HepG2 (cell line): ENCODE data around the gene THADA. TPM values are rescaled to one million over a fixed set of nuclear protein-coding genes. Genes with fewer than 3 reads are reported as not detected.
A peak's percentile ranks its signal among the peaks of the same experiment; 100 is the strongest.

Experiments used
- CBX1 ChIP-seq: IDR thresholded peaks from one replicate; pipeline ENCODE4 v1.6.1; 2016; ENCODE audit warnings: antibody characterized with exemption, low read depth
- CREM ChIP-seq, 2 experiments: sonication (generic) in 1 of 2; formaldehyde crosslinking in 1 of 2; IDR thresholded peaks; 2 replicates each; pipeline versions ENCODE4 v1.4.0 to v1.6.1; 2016 to 2020; ENCODE audit warnings: antibody characterized with exemption in 1 of 2, mild to moderate bottlenecking in 1 of 2, missing genetic modification reagents in 1 of 2
- E2F5 ChIP-seq: sonication (generic); formaldehyde crosslinking; conservative IDR thresholded peaks from 2 replicates; pipeline ENCODE4 v1.4.0; 2020; ENCODE audit warnings: missing genetic modification reagents
- FOXP1 ChIP-seq, 2 experiments: fragments of 450-650 bp in 1 of 2; IDR thresholded peaks; 2 replicates each; pipeline ENCODE4 v1.6.1; 2017 to 2018; ENCODE audit warnings: antibody characterized with exemption in 1 of 2
- GTF2F1 ChIP-seq: fragments of 150-350 bp; IDR thresholded peaks from 2 replicates; pipeline ENCODE4 v1.6.1; 2014; ENCODE audit warnings: low read length
- GTF3A ChIP-seq: sonication (generic); formaldehyde crosslinking; conservative IDR thresholded peaks from 2 replicates; pipeline ENCODE4 v1.4.0; 2020; ENCODE audit warnings: mild to moderate bottlenecking, missing genetic modification reagents
- GZF1 ChIP-seq: sonication (generic); formaldehyde crosslinking; IDR thresholded peaks from 2 replicates; pipeline ENCODE4 v1.5.1; 2020; ENCODE audit warnings: mild to moderate bottlenecking, missing genetic modification reagents
- HMG20B ChIP-seq: conservative IDR thresholded peaks from 2 replicates; pipeline ENCODE4 v1.6.1; 2016; ENCODE audit warnings: missing genetic modification reagents, missing compliant biosample characterization
- KLF9 ChIP-seq: IDR thresholded peaks from 2 replicates; pipeline ENCODE4 v1.6.1; 2016; ENCODE audit warnings: low read depth
- RBFOX2 ChIP-seq: fragments of 200-400 bp; formaldehyde crosslinking; IDR thresholded peaks from 2 replicates; pipeline ENCODE4 v1.6.1; 2017; ENCODE audit warnings: low read depth, mild to moderate bottlenecking, low read length
- REXO4 ChIP-seq: sonication (generic); formaldehyde crosslinking; IDR thresholded peaks from 2 replicates; pipeline ENCODE4 v1.8.0; 2022; ENCODE audit warnings: missing genetic modification reagents, mild to moderate bottlenecking, borderline replicate concordance
- SOX5 ChIP-seq: IDR thresholded peaks from 2 replicates; pipeline ENCODE4 v1.6.1; 2016; ENCODE audit warnings: borderline replicate concordance
- TAF15 ChIP-seq: fragments of 200-400 bp; formaldehyde crosslinking; IDR thresholded peaks from one replicate; pipeline ENCODE4 v1.6.1; 2018; ENCODE audit warnings: mild to moderate bottlenecking, low read depth, low read length; ENCODE audit not compliant: poor library complexity, severe bottlenecking
- ZC3H4 ChIP-seq: sonication (generic); formaldehyde crosslinking; IDR thresholded peaks from 2 replicates; pipeline ENCODE4 v1.4.0; 2020; ENCODE audit warnings: missing genetic modification reagents, borderline replicate concordance
- ZNF335 ChIP-seq: sonication (generic); formaldehyde crosslinking; IDR thresholded peaks from 2 replicates; pipeline ENCODE4 v1.4.0; 2020; ENCODE audit warnings: missing genetic modification reagents
- ZNF430 ChIP-seq: sonication (generic); formaldehyde crosslinking; IDR thresholded peaks from 2 replicates; pipeline ENCODE4 v1.9.0; 2021; ENCODE audit warnings: mild to moderate bottlenecking, missing genetic modification reagents
- ZNF7 ChIP-seq: IDR thresholded peaks from 2 replicates; pipeline ENCODE4 v1.6.1; 2016; ENCODE audit warnings: missing biosample characterization, missing genetic modification reagents
- polyA plus RNA-seq, 8 experiments: library from polyadenylated mRNA; depleted of rRNA in 3 of 8; stranded (reverse) in 7 of 8; unstranded in 1 of 8; fragments of >200 nt; fragmentation: Illumina TruSeq in 4 of 8; extraction: Trizol in 4 of 8; gene quantifications; 2 replicates each; pipeline versions ENCODE4 v1.2.1 to v1.2.3, GENCODE V29; 2011 to 2016; ENCODE audit warnings: low read depth in 4 of 8, missing spikeins in 1 of 8, mixed read lengths in 1 of 8; ENCODE audit not compliant: insufficient read depth in 1 of 8
- total RNA-seq, 5 experiments: library from RNA; depleted of rRNA; stranded (reverse); fragments of >200 nt; fragmentation: Illumina TruSeq; extraction: Trizol; gene quantifications; 2 replicates each; pipeline ENCODE4 v1.2.3, GENCODE V29; 2016; ENCODE audit warnings: low read depth in 1 of 5
- TF ChIP-seq, protein P1 (sequence below): sonication (generic); formaldehyde crosslinking; IDR thresholded peaks from 2 replicates; pipeline ENCODE4 v1.5.0; 2020; ENCODE audit warnings: missing genetic modification reagents
- TF ChIP-seq, protein P2 (sequence below): sonication (generic); formaldehyde crosslinking; IDR thresholded peaks from 2 replicates; pipeline ENCODE4 v1.5.1; 2020; ENCODE audit warnings: mild to moderate bottlenecking, missing genetic modification reagents
- TF ChIP-seq, protein P3 (sequence below), 2 experiments: sonication (generic) in 1 of 2; formaldehyde crosslinking in 1 of 2; IDR thresholded peaks; 2 replicates each; pipeline versions ENCODE4 v1.4.0 to v1.6.1; 2016 to 2020; ENCODE audit warnings: borderline replicate concordance in 1 of 2, low read depth in 1 of 2, mild to moderate bottlenecking in 1 of 2, missing genetic modification reagents in 1 of 2

Gene THADA
- total and polyA plus RNA-seq, 2 of the 13 experiments (the other 11 are each of a cell fraction or from before 2014, with no cell fraction given) = 12.7 to 21.7 TPM

DNA sequence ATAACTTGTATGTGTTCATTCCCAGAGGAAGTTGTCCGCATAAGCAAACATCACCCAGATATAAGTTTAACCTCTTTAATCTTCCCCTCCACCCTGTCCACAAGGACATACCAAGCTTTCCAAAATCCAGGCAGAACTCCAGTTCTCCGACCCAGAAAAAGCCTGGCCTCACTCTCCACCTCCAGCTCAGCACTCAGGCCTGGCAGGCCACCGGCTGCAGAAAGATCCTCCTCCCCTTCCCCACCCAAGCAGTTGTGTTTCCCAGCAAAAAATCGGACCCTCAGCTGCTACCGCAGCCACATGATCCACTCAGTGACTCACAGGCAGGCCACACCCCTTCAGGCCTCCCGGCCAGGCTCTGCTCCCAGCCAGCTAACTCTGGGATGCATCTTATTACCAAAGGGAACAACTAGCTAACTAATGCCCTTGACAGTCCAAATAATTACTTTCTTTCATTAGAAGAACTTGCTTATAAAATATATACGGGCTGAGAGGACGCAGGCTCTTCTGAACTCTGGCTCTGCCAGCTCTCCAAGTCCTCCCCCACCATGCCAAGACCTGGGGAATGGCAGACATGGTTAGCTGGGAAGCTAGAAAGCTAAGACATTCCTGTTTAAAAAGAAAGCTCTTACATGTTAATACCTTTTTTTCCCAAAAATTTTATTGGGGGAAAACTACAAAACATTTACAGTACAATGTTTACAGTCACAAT lies 373.9 kb downstream of the THADA start (continued):
- no peak for TF ChIP-seq E2F5 (CRISPR knock-in tag)
- TF ChIP-seq TAF15 = peak; percentile 79
- peak; percentile 66 for TF ChIP-seq RBFOX2
- no peak for TF ChIP-seq CREM (IDR thresholded peaks at IDR 0.05)
- TF ChIP-seq CREM (CRISPR knock-in tag; IDR thresholded peaks at IDR 0.05) = no peak
- TF ChIP-seq CBX1 = peak; percentile 69
- TF ChIP-seq FOXP1 (IDR thresholded peaks at IDR 0.05) = no peak
- TF ChIP-seq FOXP1 (CRISPR knock-in tag; IDR thresholded peaks at IDR 0.05) = peak; percentile 61
- no peak for TF ChIP-seq HMG20B
- no peak for TF ChIP-seq GTF3A
- TF ChIP-seq, protein P1, sequence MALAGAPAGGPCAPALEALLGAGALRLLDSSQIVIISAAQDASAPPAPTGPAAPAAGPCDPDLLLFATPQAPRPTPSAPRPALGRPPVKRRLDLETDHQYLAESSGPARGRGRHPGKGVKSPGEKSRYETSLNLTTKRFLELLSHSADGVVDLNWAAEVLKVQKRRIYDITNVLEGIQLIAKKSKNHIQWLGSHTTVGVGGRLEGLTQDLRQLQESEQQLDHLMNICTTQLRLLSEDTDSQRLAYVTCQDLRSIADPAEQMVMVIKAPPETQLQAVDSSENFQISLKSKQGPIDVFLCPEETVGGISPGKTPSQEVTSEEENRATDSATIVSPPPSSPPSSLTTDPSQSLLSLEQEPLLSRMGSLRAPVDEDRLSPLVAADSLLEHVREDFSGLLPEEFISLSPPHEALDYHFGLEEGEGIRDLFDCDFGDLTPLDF = no peak
- TF ChIP-seq GZF1 (CRISPR knock-in tag) = peak; percentile 86; the same call in 1 of the 2 replicates
- TF ChIP-seq GTF2F1 = no peak
- TF ChIP-seq REXO4 (CRISPR knock-in tag) = no peak
- TF ChIP-seq, protein P2, sequence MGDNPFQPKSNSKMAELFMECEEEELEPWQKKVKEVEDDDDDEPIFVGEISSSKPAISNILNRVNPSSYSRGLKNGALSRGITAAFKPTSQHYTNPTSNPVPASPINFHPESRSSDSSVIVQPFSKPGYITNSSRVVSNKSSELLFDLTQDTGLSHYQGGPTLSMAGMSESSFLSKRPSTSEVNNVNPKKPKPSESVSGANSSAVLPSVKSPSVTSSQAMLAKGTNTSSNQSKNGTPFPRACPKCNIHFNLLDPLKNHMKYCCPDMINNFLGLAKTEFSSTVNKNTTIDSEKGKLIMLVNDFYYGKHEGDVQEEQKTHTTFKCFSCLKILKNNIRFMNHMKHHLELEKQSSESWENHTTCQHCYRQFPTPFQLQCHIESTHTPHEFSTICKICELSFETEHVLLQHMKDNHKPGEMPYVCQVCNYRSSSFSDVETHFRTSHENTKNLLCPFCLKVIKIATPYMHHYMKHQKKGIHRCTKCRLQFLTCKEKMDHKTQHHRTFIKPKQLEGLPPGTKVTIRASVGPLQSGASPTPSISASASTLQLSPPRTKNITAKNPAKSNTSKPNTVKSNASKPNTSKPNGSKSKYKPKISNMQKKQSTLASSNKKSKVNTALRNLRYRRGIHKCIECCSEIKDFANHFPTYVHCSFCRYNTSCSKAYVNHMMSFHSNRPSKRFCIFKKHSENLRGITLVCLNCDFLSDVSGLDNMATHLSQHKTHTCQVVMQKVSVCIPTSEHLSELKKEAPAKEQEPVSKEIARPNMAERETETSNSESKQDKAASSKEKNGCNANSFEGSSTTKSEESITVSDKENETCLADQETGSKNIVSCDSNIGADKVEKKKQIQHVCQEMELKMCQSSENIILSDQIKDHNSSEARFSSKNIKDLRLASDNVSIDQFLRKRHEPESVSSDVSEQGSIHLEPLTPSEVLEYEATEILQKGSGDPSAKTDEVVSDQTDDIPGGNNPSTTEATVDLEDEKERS (CRISPR knock-in tag) = peak; percentile 72; the same call in 1 of the 2 replicates
- TF ChIP-seq, protein P3, sequence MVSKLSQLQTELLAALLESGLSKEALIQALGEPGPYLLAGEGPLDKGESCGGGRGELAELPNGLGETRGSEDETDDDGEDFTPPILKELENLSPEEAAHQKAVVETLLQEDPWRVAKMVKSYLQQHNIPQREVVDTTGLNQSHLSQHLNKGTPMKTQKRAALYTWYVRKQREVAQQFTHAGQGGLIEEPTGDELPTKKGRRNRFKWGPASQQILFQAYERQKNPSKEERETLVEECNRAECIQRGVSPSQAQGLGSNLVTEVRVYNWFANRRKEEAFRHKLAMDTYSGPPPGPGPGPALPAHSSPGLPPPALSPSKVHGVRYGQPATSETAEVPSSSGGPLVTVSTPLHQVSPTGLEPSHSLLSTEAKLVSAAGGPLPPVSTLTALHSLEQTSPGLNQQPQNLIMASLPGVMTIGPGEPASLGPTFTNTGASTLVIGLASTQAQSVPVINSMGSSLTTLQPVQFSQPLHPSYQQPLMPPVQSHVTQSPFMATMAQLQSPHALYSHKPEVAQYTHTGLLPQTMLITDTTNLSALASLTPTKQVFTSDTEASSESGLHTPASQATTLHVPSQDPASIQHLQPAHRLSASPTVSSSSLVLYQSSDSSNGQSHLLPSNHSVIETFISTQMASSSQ (IDR thresholded peaks at IDR 0.05; ENCODE audit: low read depth) = peak; percentile 42; the same call in 1 of the 2 replicates
- TF ChIP-seq, protein P3 (CRISPR knock-in tag; IDR thresholded peaks at IDR 0.05; ENCODE audit: borderline replicate concordance) = peak; percentile 57; the same call in 1 of the 2 replicates
- TF ChIP-seq SOX5 = peak; percentile 62
- no peak for TF ChIP-seq ZNF430 (CRISPR knock-in tag)
- TF ChIP-seq ZC3H4 = 0 out of 2 replicates have a peak, but pooled peaks have one; percentile 39
- peak; percentile 51; the same call in 1 of the 2 replicates for TF ChIP-seq ZNF335 (CRISPR knock-in tag)
- TF ChIP-seq KLF9 (CRISPR knock-in tag) = peak; percentile 98
- no peak for TF ChIP-seq ZNF7
